Ectodermal cell (in vitro differentiated cells): ENCODE data around the gene IFNA21. TPM values are rescaled to one million over a fixed set of nuclear protein-coding genes. Genes with fewer than 3 reads are reported as not detected.
"Not testable (repeated sequence)": the region's sequence is repeated elsewhere in the genome, so short reads cannot be mapped to it uniquely, and the experiment has no call there.

ENCODE experiments used
- H3K27ac ChIP-seq: 2 replicates; pipeline ENCODE4 v1.7.0; 2013; ENCODE audit warnings: mild to moderate bottlenecking, low read depth, low read length; ENCODE audit not compliant: insufficient read depth, poor library complexity, severe bottlenecking
- H3K27me3 ChIP-seq: 2 replicates; pipeline ENCODE4 v1.7.0; 2013; ENCODE audit warnings: mild to moderate bottlenecking, low read length; ENCODE audit not compliant: insufficient read depth, control insufficient read depth, poor library complexity, severe bottlenecking
- H3K36me3 ChIP-seq: one replicate; pipeline ENCODE4 v1.7.0; 2013; ENCODE audit warnings: low read length; ENCODE audit not compliant: control insufficient read depth, insufficient read depth
- H3K4me1 ChIP-seq: one replicate; pipeline ENCODE4 v1.7.0; 2013; ENCODE audit warnings: low read length; ENCODE audit not compliant: control insufficient read depth, insufficient read depth
- H3K4me3 ChIP-seq: 2 replicates; pipeline ENCODE4 v1.7.0; 2013; ENCODE audit warnings: low read depth, low read length, control low read depth; ENCODE audit not compliant: insufficient read depth
- H3K9me3 ChIP-seq: 2 replicates; pipeline ENCODE4 v1.7.0; 2013; ENCODE audit warnings: mild to moderate bottlenecking, low read length, moderate library complexity; ENCODE audit not compliant: control insufficient read depth
- WGBS, 2 experiments: methylation state at CpG; one replicate each; pipeline ENCODE4 v1.1.7; 2013; ENCODE audit warnings: missing lambda C conversion rate in 2 of 2; 5-methylcytosine and 5-hydroxymethylcytosine counted together
- polyA plus RNA-seq, 4 experiments: library from polyadenylated mRNA; stranded (reverse); fragments of 50-300 nt; gene quantifications; one replicate each; pipeline ENCODE4 v1.2.3, GENCODE V29; 2013

Gene IFNA21
- polyA plus RNA-seq (2013, experiment 1 of 4): not detected
- not detected for polyA plus RNA-seq (2013, experiment 2 of 4)
- polyA plus RNA-seq (2013, experiment 3 of 4): not detected
- polyA plus RNA-seq (2013, experiment 4 of 4): not detected

DNA sequence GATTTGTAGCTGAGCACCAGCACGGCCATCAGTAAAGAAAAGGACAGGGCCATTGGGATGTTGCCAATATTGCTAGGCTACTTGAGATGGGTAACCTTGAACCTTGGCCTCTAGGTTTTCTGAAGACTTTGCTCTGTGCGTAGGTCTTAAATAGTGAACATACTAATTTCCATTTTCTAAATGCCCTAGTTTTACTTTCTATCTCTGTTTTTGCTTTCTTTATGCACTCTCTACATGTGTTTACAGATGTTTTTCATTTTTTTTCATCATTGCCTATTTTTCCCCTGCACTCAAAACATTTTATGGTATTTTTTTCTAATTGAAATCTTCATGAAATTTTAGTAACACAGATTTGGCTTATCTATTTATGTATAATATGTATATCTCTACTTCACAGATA, at the start of gene IFNA21:
TSS of gene IFNA21 (minus strand) at position 101 of the 400 bp plus-strand sequence. CDS start at position 53, 48 bp downstream.
- not testable (repeated sequence) for H3K9me3 ChIP-seq, H3K36me3 ChIP-seq, H3K4me1 ChIP-seq, H3K27ac ChIP-seq, H3K27me3 ChIP-seq, H3K4me3 ChIP-seq
- 90 to 100% methylated on average over 2 of the region's 2 CpGs for WGBS, 2 experiments

DNA sequence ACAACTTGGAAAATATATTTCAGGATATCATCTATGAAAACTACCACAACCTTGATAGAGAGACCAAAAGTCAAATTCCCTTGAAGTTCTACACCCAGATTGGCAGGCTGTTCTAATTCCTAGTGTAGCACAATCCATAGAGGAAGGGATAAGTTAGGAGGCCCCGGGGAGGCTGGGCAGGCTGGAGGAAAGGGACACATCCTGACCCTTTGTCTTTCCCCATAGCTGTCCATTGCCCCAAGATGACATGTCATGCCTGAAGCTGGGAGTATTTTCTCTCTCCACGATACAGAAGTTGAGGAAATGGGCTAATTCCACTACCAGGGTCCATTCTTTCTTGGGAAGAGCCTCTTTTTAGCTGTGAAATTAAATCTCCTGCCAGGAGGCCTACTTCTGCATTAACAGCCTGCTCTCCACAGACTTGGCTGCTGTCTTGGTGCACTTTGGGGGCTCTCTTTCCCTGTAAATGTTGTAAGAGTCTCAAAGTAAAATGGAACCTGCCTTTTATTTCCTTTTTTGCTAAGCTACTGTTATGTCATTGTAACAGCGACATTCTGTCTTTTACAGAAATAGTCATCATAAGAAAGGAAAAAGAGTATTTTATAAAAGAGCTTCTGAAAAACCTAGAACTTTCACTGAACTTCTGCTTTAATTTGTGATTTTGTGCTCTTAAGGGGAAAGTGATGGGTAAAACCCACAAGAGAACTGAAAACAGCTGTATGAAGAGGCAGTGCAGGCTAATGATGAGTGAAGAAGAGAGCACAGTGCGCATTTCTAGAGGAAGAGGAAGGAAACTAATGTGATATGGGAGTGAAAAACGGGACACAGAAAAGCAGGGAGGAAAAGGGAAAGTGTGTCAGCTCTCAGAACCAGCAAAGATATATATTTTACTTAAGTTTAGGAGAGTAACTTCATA, 47.2 kb upstream of the IFNA21 start:
- not testable (repeated sequence) for H3K27ac ChIP-seq, H3K27me3 ChIP-seq
- 58 to 59% methylated on average over 4 of the region's 5 CpGs for WGBS, 2 experiments

DNA sequence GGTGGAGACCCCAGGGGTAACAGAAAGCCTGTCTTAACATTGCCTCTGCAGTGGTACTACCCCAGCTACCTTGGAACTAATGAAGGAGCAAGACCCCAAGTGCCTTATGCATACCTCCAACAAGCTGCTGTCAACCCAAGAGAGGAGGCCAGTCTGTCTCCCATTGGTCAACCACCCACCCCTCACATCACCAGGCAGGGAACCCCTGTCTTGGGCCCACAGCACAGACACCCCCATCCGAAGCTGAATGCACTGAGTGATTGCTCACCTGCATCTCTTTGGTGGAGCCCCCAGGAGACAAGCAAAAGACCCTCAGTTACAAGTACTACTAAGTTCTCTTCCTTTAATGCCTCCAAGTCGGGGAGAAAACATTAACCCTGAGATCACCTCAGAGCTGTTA, 45.7 kb upstream of the IFNA21 start:
- H3K27ac ChIP-seq, H3K27me3 ChIP-seq, H3K36me3 ChIP-seq, H3K9me3 ChIP-seq, H3K4me1 ChIP-seq, H3K4me3 ChIP-seq: not testable (repeated sequence)
- 87 to 89% methylated on average over 2 of the region's 2 CpGs for WGBS, 2 experiments

More for the DNA sequence above, 47.2 kb upstream of the IFNA21 start:
- H3K36me3 ChIP-seq, H3K4me3 ChIP-seq, H3K9me3 ChIP-seq, H3K4me1 ChIP-seq: not testable (repeated sequence)

DNA sequence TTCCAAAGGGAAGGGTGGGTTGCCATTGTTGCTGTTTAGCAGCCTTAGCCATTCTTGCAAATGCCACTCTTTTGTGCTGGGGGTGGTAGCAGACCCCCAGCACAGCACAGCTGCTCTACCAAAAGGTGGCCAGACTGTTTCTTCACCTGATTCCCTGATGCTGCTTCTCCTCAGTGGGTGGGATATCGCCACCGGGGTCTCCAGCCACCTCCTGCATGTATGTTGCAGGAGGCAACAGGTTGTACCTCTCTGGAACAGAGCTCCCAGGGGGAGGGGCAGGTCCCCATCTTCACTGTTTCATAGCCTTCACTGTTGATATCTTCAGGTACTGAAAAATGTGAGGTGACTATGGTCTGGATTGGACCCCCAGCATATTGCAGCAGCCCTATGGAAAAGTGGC, 44.3 kb upstream of the IFNA21 start:
- WGBS, 2 experiments: 92 to 100% methylated on average over 2 of the region's 2 CpGs
- H3K9me3 ChIP-seq: not testable (repeated sequence)

DNA sequence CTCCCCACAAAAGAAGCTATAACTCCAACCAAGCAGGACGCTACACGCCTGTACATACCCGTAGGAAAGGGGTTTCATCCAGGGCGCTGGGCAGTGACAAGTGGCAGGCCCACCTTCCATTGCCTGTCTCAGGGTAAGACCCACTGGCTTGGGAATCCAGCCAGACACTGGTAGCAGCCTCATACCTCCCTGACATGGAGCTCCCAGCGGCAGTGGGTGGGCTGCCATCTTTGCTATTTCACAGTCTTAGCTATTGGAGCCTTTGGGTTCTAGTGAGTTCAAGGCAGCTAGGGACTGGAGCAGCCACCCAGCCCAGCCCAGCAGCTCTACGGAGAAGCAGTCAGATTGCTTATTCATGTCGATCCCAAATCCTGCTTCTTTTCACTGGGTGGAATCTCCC, 43.9 kb upstream of the IFNA21 start:
- Histone ChIP-seq H3K27ac (no peak overlapping the region), H3K36me3 (no peaks in the 10 kb centered on the region)
- 95 to 96% methylated on average over 7 of the region's 7 CpGs for WGBS, 2 experiments

More for the DNA sequence above, 44.3 kb upstream of the IFNA21 start:
- H3K4me3 ChIP-seq, H3K27ac ChIP-seq, H3K36me3 ChIP-seq, H3K4me1 ChIP-seq, H3K27me3 ChIP-seq: not testable (repeated sequence)

DNA sequence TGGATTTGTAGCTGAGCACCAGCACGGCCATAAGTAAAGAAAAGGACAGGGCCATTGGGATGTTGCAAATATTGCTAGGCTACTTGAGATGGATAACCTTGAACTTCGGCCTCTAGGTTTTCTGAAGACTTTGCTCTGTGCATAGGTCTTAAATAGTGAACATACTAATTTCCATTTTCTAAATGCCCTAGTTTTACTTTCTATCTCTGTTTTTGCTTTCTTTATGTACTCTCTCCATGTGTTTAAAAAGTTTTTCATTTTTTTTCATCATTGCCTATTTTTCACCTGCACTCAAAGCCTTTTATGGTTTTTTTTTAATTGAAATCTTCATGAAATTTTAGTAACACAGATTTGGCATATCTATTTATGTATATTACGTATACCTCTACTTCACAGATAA, 40.6 kb upstream of the IFNA21 start, which contains the start of gene IFNA10:
TSS of gene IFNA10 (minus strand) at position 101 of the 400 bp plus-strand sequence. CDS start at position 55, 46 bp downstream.
- H3K27ac ChIP-seq, H3K4me3 ChIP-seq, H3K36me3 ChIP-seq, H3K4me1 ChIP-seq, H3K9me3 ChIP-seq, H3K27me3 ChIP-seq: not testable (repeated sequence)
- WGBS, 2 experiments: 80 to 93% methylated on average over 1 of the region's 3 CpGs

More for the DNA sequence above, 43.9 kb upstream of the IFNA21 start:
- Histone ChIP-seq H3K4me3 (no peak overlapping the region), H3K9me3 (no peaks in the 10 kb centered on the region), H3K27me3 (no peaks in the 10 kb centered on the region), H3K4me1 (no peaks in the 10 kb centered on the region)

DNA sequence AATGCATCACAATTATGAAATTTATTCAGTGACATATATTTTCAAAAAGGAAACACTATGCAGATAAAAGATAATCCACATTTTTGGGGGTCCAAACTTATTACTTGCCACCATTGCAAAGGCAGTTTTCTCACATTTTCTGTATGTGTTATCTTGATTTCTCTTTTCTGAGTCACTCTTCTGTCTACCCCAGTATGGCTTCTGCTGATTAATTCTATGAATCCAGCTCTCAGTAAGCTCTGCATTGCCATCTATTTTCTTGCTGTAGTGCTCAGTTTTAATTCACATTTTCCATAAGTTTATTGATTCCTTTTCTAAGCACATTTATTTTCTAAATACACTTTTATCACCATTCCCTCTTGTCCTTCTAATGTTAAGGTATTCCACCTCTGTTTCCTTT, 38.7 kb upstream of the IFNA21 start:
- Histone ChIP-seq H3K4me1 (no peaks in the 10 kb centered on the region), H3K4me3 (no peak overlapping the region), H3K27ac (no peak overlapping the region), H3K27me3 (no peaks in the 10 kb centered on the region), H3K9me3 (no peaks in the 10 kb centered on the region), H3K36me3 (no peaks in the 10 kb centered on the region)

DNA sequence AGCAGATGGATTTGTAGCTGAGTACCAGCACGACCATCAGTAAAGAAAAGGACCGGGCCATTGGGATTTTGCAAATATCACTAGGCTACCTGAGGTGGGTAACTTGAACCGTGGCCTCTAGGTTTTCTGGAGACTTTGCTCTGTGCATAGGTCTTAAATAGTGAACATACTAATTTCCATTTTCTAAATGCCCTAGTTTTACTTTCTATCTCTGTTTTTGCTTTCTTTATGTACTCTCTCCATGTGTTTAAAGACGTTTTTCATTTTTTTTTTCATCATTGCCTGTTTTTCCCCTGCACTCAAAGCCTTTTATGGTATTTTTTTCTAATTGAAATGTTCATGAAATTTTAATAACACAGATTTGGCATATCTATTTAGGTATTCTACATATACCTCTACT, 35.6 kb upstream of the IFNA21 start, which contains the start of gene IFNA7:
TSS of gene IFNA7 (minus strand) at position 101 of the 400 bp plus-strand sequence. CDS start at position 61, 40 bp downstream.
- H3K9me3 ChIP-seq, H3K36me3 ChIP-seq, H3K4me1 ChIP-seq, H3K4me3 ChIP-seq, H3K27ac ChIP-seq, H3K27me3 ChIP-seq: not testable (repeated sequence)
- WGBS, 2 experiments: 76% methylated on average over 3 to 4 of the region's 4 CpGs

DNA sequence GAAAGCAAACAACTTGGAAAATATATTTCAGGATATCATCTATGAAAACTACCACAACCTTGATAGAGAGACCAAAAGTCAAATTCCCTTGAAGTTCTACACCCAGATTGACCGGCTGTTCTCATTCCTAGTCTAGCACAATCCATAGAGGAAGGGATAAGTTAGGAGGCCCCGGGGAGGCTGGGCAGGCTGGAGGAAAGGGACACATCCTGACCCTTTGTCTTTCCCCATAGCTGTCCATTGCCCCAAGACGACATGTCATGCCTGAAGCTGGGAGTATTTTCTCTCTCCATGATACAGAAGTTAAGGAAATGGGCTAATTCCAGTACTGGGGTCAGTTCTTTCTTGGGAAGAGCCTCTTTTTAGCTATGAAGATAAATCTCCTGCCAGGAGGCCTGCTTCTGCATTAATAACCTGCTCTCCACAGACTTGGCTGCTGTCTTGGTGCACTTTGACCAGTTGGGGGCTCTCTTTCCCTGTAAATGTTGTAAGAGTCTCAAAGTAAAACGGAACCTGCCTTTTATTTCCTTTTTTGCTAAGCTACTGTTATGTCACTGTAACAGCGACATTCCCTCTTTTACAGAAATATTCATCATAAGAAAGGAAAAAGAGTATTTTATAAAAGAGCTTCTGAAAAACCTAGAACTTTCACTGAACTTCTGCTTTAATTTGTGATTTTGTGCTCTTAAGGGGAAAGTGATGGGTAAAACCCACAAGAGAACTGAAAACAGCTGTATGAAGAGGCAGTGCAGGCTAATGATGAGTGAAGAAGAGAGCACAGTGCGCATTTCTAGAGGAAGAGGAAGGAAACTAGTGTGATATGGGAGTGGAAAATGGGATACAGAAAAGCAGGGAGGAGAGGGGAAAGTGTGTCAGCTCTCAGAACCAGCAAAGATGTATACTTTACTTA, 28.7 kb upstream of the IFNA21 start:
- H3K9me3 ChIP-seq, H3K27ac ChIP-seq, H3K4me1 ChIP-seq, H3K36me3 ChIP-seq, H3K4me3 ChIP-seq, H3K27me3 ChIP-seq: not testable (repeated sequence)
- 54 to 62% methylated on average over 3 to 5 of the region's 6 CpGs for WGBS, 2 experiments

DNA sequence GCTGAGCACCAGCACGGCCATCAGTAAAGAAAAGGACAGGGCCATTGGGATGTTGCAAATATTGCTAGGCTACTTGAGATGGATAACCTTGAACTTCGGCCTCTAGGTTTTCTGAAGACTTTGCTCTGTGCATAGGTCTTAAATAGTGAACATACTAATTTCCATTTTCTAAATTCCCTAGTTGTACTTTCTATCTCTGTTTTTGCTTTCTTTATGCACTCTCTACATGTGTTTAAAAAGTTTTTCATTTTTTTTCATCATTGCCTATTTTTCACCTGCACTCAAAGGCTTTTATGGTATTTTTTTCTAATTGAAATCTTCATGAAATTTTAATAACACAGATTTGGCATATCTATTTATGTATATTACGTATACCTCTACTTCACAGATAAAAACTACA, 21.0 kb upstream of the IFNA21 start, which contains the start of gene IFNA4:
TSS of gene IFNA4 (minus strand) at position 101 of the 400 bp plus-strand sequence. CDS start at position 45, 56 bp downstream.
- WGBS, 2 experiments: no CpG with 5 or more reads among the region's 3 CpGs
- not testable (repeated sequence) for H3K4me1 ChIP-seq, H3K9me3 ChIP-seq, H3K27me3 ChIP-seq, H3K36me3 ChIP-seq, H3K27ac ChIP-seq, H3K4me3 ChIP-seq
